SU-DHL-6 (cell line): ENCODE data around the gene POLD3.

Experiments used
- EZH2phosphoT487 ChIP-seq: fragments of 200-600 bp; sonication (generic), shearing (Covaris generic); conservative IDR thresholded peaks from 2 replicates; pipeline ENCODE4 v1.6.1; 2018; ENCODE audit warnings: mild to moderate bottlenecking, antibody characterized with exemption, low read length, moderate library complexity, mixed read lengths
- TF ChIP-seq, protein P1 (sequence below): fragments of 200-600 bp; sonication (generic); IDR thresholded peaks from one replicate; pipeline ENCODE4 v1.5.1; 2017; ENCODE audit warnings: antibody characterized with exemption, mild to moderate bottlenecking, low read length, moderate library complexity; ENCODE audit not compliant: insufficient read depth, poor library complexity, severe bottlenecking

GRCh38 chr11:74678041-74678440, 85.7 kb downstream of the POLD3 start:
- TF ChIP-seq, protein P1, sequence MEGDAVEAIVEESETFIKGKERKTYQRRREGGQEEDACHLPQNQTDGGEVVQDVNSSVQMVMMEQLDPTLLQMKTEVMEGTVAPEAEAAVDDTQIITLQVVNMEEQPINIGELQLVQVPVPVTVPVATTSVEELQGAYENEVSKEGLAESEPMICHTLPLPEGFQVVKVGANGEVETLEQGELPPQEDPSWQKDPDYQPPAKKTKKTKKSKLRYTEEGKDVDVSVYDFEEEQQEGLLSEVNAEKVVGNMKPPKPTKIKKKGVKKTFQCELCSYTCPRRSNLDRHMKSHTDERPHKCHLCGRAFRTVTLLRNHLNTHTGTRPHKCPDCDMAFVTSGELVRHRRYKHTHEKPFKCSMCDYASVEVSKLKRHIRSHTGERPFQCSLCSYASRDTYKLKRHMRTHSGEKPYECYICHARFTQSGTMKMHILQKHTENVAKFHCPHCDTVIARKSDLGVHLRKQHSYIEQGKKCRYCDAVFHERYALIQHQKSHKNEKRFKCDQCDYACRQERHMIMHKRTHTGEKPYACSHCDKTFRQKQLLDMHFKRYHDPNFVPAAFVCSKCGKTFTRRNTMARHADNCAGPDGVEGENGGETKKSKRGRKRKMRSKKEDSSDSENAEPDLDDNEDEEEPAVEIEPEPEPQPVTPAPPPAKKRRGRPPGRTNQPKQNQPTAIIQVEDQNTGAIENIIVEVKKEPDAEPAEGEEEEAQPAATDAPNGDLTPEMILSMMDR = no peak
- TF ChIP-seq EZH2phosphoT487 = no peak
